Activated CD8-positive, alpha-beta memory T cell treated with anti-CD3 and anti-CD28 coated beads, Interleukin-2, amount 50 U/mL, for 4 hours (primary cell): ENCODE results near the gene CUL4B.
"Not testable (repeated sequence)": the region's sequence is repeated elsewhere in the genome, so short reads cannot be mapped to it uniquely, and the experiment has no call there.

Experiments
- DNase-seq: peaks from one replicate; pipeline ENCODE4 v3.0.0-alpha.2; 2020

The CUL4B gene

DNA sequence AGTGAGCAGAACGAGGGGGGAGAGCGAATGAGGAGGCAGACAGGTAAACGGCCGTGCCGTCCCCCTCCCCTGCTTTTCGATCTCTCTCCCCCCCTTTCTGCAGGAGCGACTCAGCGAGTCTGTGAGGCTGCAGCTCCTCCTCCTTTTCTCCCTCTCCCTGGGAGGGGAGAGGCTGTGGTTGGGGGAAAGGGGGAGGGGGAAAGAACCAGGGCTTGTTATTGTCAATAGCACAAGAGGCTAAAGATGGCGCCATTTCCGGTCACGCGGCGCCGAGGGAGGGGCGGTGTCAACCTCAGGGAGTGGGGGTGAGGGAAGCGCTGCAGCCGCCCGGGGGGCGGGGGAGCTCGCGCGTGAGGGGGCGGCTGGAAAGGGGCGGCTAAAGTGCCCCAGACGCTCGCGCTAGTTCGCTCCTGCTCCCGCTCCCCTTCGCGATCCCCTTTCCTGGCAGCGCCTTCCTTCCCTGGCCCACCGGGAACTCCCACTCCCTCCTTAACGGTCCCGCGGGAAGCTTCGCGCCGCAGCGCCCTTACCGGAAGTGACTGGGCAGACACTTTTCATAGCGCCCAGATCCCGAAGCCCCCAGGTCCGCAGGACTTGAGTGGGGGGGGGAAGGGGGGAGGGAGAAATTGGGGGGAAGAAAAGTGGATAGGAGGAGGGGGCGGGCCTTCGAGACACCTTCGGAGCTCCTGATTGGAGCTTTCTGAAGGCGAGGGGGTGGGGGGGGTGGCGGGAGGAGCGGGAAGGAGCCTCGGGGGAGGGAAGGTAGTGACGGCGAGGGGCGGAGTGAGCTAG is at the start of gene CUL4B:
Gene CUL4B (minus strand): TSS at position 121 of the 792 bp plus-strand sequence. CDS start 324 bp downstream, outside the sequence.
- DNase-seq = peak; percentile 88

DNA sequence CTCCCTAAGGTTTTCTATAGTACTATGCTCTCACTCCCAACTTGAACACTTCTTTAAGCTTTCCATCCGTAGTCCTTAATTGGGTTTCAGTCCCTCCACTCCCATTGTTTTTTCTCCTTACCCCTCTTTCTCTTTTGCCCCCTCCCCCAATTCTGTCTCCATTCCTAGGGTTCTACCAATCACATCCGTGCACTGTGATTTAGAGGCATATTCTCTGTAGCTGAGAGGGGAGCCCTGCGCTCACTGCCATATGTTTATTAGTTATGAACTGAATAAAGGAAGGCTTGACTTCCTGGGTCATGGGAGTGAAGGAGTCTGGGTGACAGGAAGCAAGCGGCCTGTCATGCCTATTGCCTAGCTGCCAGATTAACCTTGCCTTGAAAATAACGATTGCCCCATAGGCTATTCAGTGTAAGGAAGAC is 43.6 kb upstream of the CUL4B start:
- DNase-seq = peak; percentile 18

DNA sequence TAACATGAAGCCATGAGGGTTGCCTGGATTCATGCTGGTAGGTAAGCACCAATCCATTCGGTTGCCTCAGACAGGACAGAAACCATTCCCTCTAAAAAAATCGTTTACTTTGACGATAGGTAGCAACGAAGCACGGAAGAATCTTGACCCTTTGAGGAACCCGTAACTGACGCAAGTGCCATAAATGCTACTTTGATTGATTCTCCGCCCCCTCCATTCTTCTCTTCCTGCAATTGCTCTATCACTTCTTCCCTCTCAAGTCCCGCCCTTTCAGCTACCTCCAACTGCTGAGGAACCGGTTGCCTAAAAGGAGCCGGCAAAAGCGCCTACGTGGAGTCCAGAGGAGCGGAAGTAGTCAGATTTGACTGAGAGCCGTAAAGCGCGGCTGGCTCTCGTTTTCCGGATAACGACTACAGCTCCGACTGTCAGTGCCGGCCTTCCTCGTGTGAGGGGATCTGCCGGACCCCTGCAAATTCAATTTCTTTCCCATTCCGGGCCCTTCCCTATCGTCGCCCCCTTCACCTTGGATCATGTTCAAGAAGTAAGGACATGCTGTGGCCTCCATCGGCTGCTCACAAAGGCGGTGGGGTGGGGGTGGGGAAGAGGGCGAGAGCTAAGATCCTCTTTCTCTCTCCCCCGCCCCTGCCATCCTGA is 43.1 kb upstream of the CUL4B start, which contains the start of gene MCTS1:
Gene MCTS1 (plus strand): TSS at position 395 of the 654 bp plus-strand sequence. CDS start 136 bp downstream, at position 531.
- DNase-seq = peak; percentile 70

DNA sequence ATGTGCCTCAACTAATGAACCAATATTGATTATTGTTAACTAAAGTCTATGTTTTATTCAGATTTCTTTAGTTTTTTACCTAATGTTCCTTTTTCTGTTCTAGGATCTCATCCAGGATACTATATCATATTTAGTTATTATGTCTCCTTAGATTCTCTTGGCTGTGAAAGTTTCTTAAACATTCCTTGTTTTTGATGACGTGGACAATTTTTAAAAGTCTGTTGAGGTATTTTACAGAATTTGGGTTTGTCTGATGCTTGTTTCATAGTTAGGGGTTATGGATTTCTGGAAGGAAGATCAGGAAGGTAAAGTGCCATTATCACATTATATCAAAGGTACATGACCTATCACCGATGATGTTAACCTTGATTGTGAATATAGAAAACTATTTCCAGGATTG is 24.9 kb upstream of the CUL4B start:
- DNase-seq = no peak

DNA sequence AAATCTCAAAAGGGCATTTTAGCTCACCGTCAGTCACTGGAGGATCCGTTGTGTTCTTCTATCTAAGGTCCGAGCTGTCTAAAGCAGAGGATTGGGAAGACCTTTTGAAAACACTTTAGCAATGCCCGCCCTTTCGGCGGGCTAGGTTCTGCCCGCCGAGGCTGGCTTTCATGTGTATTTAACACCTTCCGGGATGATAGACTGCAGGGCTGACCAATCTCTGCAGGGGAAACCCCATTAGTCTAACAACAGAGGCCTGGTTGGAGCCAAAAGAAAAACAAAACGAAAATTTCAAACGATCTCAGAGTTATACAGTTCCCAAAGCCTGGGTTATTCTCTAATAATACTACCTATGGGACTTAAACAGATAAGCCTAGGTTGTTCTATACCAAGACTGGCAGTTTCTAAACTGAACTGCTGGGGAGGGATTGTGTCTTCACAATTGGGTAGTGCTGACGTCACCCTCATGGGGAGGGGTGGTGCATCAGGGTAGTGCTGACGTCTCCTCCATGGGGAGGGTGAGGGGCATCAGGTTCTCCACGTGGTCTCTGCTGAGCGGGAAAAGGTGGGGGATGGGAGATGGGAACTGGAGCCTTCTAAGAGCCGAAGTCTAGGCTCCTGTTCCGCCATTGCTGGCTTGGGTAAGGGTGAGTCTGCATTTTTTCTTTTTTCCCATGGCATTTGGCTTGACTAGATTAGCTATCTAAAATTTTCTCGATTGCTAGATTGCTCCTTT is 14.8 kb upstream of the CUL4B start:
- DNase-seq = no peak

DNA sequence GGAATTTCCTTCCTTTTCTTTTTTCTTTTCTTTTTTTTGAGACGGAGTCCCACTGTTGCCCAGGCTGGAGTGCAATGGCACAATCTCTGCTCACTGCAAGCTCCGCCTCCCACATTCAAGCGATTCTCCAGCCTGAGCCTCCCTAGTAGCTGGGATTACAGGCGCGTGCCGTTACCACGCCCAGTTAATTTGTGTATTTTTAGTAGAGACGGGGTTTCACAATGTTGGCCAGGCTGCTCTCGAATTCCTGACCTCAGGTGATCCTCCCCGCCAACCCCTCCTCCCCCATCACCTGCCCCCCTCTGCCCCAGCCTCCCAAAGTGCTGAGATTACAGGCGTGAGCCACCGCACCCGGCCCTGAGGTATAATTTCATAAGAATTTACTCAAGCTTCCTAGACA is 13.0 kb upstream of the CUL4B start:
- not testable (repeated sequence) for DNase-seq

DNA sequence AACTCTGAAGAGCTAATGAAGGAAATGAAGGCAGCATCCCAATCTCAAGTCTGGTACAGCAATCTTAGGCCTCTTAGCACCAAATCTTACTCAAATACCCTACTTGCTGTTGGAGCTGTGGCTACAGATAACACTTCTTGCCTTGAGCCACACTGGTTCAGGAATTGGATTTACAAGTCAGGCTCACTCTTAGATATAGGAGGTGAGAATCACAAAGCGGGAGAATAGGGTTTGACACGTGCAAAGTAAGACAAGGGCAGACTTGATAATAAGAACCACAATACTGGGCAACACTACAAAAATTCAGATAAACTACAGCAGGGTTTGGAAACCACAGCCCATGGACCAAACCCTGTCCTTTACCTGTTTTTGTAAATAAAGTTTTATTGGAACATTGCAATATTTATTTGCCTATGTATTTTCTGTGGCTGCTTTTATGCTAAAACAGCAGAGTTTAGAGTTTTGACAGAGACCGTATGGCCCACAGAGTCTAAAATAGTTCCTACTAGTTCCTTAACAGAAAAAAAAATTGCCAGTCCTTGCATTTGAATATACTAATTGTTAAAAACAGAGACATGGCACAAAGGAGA is 9.3 kb upstream of the CUL4B start:
- no peak for DNase-seq

DNA sequence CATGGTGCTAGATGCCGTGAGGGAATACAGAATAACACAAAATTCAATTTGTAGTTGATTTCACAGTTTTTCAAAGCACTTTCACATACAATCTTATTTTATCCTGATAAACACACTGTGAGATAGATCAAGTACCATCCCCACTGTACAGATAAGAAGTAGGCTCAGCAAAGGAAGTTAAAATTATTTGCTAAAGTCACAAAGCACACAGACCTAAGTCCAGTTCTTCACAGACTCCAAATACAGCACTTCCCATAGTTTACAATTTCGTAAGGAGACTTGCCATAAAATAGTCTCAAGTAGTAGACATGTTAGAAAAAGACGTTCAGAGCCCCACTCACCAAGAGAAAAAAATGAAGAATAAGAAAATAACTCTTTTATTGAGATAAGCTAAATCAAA is 7.8 kb upstream of the CUL4B start:
- DNase-seq = no peak

DNA sequence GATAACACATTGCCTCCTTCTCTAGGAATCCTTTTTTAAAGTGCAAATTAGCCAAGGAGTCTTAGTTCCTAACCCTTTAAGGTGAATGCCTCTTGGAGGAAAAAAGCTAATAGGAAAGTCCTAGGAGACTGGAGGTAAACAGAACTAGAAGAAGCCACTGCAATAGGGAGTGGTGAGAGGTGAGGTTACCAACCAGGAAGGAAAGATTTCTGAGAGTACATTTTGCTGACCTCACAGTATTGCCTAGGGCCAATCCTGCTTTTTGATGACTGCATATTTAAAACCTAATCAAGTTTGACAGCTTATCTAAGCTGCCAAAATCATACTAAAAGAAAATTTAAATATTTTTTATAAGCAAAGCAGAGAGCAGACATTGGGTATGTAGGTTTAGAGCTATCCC is 7.3 kb upstream of the CUL4B start:
- DNase-seq = no peak

DNA sequence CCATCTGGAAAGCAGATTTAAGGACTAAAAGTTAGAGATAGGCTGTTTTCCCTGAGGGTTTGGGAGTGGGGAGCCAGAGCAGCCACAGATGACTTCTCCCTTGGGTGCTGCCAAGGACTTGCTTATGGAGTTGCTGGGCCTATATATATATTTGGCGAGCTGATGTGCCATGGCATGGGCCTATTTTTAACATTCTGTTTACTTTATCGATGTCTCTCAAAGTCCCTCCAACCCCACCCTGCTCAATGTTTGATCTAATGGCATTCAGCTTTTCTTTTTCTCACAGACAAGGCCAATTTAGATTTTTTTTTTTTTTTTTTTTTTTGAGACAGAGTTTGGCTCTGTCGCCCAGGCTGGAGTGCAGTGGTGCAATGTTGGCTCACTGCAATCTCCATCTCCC is 6.1 kb upstream of the CUL4B start:
- no peak for DNase-seq

DNA sequence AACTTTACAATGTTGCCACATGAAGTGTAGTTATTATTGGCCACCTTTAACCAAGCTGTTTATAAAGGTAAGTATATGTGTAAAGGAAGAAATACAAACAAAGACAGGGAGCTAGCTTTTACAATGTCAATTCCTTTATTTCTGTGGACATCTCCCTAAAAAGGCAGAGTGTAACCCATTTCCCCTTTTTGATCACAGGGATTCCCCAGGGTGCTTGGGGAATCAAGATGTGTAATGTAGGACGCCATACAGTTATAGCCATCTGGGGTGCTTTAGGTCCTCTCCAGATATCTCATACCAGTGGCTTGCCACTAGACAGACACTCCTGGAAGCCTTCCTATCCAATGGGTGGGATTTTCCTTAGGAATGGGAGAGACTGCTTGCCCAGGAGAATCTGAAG is 4.2 kb upstream of the CUL4B start:
- DNase-seq = no peak

DNA sequence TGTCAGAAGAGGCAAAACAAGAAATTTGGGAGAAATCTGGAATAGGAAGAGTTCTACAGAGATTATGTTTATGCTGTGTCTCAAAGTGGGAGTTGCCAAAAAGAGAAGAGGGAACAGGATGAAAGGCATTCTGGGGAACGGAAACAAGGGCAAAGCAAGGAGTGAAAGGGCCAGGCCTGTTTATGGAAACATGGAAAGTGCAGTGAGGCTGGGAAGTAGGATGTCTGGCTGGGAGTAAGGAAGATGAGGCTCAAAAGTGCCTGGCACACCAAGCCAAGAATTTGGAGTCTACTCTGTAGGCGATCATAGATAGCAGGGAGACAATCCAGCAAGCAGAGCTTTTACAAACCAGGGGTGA is 1.8 kb upstream of the CUL4B start:
- no peak for DNase-seq

DNA sequence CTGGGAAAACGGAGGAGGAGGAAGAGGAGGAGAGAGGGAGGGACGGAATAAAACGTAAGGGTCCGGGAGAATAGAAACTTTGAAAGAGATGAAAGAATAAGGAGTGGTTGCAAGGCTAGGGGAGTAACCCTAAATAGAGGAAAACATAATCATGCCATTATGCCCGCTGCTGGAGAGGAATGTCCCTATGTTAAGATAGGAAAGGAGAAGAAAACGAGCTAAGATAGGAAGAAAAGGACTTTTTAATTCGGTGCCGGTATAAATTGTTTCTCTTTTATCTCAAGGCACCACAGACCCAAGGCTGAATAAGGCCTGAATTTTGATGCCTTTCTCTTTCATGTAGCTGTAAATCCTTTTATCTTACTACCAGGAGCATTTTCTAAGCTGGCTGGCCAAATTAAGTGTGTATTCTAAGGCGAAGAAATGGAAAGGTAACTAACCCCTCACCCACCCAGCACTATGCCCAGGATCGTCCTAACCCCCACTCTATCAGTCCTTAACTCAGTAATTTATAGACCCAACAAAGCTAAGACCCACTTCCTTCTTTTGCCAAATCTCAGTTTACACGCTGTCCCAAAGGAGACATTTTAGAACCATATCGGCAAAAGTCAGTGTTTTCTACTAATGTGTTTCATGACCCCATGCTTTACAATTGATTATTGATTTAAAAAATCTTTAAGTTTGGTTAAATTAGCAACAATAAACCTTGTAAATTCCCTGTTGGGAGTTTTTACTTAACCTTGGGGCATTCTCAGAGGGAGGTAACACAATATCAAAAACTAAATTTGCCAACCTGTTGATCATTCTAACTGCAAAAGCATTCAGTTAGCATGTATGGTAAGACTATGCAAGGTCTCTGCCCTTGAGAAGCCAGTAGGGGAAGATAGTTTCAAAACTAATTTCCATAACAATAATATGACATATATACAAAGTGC is 1.1 kb upstream of the CUL4B start:
- no peak for DNase-seq

DNA sequence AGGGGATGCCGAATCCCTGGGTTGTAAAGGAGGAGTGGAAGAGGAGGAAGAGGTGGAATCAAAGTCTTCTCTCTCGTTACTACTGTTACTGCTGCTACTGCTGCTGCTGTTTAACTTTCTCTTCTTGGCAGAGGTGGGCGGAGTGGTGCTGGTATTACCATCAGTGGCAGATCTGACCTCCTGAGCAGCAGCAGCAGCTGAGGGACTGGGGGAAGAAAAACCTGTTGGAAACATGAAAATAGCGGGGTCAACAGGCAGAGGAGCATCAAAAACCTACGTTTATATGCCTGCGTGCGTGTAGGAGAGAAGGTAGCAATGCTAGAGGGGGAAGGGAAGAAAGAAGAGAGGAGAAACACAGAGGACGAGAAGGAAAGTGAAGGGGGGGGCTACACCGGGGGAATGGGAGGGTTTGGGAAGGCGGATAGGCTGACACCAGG is 339 bp downstream of the CUL4B start:
- peak; percentile 25 for DNase-seq

DNA sequence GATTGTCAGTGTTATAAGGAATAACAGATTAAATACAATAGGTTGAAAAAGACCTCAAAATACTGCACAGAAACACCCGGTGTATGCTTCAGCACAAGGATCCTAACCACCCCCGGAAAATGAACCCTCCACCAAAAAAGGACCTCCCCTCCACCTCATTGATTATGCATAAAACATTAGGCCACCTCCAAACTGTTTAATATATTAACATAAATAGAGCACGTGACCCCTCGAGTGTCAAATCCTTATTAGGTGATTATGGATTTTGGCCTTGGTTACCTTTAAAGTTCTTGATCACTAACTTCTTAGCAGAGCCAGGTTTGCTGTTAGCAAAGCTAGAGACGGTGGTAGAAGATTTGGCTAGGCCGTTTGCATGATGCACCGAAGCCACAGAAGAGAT is 958 bp downstream of the CUL4B start:
- DNase-seq = no peak

DNA sequence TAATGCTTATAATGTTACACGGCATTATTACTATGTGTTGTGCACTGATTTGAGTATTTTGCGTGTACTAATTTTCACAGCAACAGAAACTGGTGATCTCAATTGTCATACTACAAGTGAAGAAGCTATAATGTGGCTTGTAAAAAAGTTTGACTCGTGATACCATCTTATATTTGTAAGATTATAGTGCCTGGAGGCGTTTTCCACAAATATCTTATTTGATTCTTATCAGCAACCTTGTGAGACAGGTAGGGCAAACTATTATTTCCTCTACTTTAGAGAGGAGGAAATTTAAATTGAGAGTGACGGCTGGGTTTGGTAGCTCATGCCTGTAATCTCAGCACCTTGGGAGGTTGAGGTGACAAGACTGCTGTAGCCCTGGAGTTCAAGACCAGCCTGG is 4.5 kb downstream of the CUL4B start:
- DNase-seq = no peak

DNA sequence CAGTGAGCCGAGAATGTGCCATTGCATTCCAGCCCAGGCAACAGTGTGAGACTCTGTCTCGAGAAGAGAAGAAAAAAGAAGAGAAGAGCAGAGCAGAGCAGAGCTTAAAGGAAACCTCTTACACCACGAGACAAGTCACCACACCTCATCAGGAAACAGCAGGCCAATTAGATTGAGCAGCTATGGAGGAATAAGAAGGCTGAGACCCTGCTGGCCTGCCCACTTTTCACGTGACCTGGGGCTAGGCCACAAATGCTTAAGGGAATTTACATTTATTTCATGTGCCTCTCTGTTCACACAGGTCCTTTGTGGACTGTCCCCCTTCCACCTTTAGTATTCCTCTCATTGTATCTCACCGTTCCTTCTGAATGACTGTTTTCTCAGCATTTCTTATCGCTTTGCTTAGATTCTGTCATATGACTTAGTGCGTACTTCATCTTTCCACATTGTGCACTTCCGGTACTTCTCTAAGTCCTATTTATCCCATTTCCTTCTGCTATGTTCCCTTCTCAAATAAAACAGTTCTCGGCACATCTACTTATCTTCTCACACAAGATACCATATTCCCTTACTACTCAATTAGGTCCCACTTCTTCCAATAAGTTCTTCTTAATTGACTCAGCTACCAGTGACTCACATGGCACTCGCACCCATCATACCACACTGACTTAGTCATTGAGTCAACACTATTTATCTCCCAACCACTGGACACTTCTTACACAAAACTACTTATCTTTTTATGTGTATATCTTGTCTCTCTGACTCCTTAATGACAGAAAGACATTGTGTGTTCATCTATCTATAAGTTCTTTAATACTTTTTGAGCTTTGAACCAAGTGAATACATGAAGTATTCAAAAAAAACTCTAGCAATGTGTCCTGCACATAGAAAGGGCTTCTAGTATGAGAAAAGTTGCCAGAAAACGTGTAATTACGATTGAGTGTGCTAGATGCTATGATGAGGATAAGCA is 11.0 kb downstream of the CUL4B start:
- no peak for DNase-seq

DNA sequence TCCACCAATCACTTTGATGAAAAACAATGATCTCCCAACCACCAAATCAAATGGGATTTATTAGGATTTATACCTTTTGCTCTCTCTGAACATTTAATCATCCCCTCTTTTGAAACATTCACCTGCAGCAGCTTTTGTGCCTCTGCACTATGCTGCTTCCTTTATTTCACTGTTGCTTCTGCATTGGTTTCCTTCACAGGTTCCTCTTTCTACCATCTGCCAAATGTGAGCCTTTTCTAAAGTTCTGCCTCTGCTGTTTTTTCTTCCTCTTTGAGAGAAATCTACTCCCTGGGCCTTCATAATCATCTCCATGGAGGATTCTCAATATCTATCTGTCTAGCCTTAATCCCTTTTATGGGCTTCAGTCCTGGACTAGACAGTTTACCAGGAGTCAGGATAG is 24.7 kb downstream of the CUL4B start:
- no peak for DNase-seq

DNA sequence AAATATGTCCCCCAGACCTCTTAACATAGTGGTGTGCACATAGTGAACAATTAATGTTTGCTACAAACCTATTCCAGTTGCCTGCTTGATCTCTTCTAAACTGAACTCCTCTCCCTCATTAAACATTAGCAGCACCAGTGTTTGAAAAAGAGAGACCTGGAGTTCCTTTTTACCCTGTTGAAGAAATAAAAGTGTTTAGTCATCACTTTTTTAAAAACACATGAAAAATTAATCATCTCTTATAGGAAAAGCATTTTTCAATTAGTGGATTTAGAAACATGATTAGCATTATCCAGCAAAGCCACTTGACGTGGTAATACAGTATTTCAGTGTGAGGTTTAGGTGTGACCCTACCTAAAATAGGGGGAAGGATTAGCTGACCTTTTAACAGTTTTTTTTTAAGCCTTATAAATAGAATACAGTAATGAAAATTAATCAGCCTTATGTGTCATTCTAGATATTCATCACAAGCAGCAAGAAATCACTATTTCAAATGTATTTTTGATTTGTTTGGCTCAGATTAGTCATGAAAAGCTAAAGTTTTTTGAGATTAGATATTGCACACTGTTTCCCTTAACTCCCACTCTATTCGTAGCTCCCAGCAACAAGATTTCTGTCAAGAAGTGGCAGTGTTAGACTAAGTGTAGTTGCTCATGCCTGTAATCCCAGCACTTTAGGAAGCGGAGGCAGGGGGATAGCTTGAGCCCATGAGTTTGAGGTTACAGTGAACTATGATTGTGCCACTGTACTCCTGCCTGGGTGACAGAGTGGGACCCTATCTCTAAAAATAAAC is 26.2 kb downstream of the CUL4B start:
- DNase-seq = no peak

DNA sequence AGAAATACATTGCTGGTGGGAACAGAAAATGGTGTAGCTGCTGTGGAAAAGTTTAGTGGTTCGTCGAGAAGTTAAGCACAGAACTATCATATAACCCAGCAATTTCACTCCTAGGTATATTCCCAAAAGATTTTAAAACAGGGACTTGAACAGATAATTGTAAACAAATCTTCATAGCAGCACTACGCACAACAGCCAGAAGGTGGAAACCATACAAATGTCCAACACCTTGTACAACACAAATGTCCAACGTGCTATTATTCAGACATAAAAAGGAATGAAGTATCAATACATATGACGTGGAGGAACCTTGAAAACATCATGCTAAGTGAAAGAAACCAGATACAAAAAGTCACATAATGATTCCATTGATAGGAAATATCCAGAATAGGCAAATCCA is 37.9 kb downstream of the CUL4B start:
- no peak for DNase-seq
